GM12878 (cell line): ENCODE data around the gene PCCA. TPM values are rescaled to one million over a fixed set of nuclear protein-coding genes. Genes with fewer than 3 reads are reported as not detected.

Experiments used
- ATAC-seq: fragments of 200-7000 bp; cut with Tn5 transposase; 3 replicates; pipeline ENCODE4 v1.9.1; 2020; ENCODE audit warnings: mild to moderate bottlenecking, moderate library complexity
- BruUV-seq: library from RNA; stranded (reverse); fragments of 400-500 nt; replicated peaks from 2 replicates; lab custom pipeline; 2021; lab: Mats Ljungman, UMichigan
- CTCF ChIA-PET: fragments of 300-600 bp; sonication (Branson Sonifier 250); formaldehyde crosslinking; extraction: SDS; loops from one replicate; lab custom pipeline; 2021; ENCODE audit warnings: inconsistent platforms; lab: Yijun Ruan, JAX
- POLR2A ChIA-PET: fragments of 350-600 bp; formaldehyde crosslinking; extraction: SDS; loops from one replicate; lab custom pipeline; 2021; ENCODE audit warnings: inconsistent platforms; lab: Charles Lee
- RAD21 ChIA-PET: fragments of 300-600 bp; sonication (Branson Sonifier 250); formaldehyde crosslinking; loops from one replicate; lab custom pipeline; 2023; ENCODE audit warnings: antibody characterized with exemption; ENCODE audit not compliant: unreplicated experiment; lab: Charles Lee
- SMC1A ChIA-PET: fragments of 300-600 bp; sonication (Branson Sonifier 250); formaldehyde crosslinking; loops from one replicate; lab custom pipeline; 2023; ENCODE audit not compliant: unreplicated experiment, uncharacterized antibody; lab: Charles Lee
- DNase-seq: peaks from one replicate; pipeline ENCODE4 v3.0.0-alpha.2; 2011; ENCODE audit warnings: low read depth, low spot score
- FAIRE-seq: peaks from 3 replicates; lab custom pipeline; 2011; peaks lifted over from hg19 to GRCh38; lab: Jason Lieb, UNC
- H2AFZ ChIP-seq: 2 replicates; pipeline ENCODE4 v1.6.0; 2011; ENCODE audit warnings: low read depth, low read length, control low read depth; ENCODE audit not compliant: control insufficient read depth
- H3K27ac ChIP-seq: 2 replicates; pipeline ENCODE4 v1.5.1; 2011; ENCODE audit warnings: control low read depth; ENCODE audit not compliant: control insufficient read depth, insufficient read depth
- H3K27me3 ChIP-seq, 2 experiments: replicated peaks in 1 of 2; 2 replicates each; pipeline versions ENCODE4 v1.6.0 to v1.6.1; 2011; ENCODE audit warnings: low read length in 1 of 2; ENCODE audit not compliant: control insufficient read depth in 2 of 2, insufficient read depth in 2 of 2
- H3K36me3 ChIP-seq, 2 experiments: 2 replicates each; pipeline ENCODE4 v1.5.1; 2011; ENCODE audit warnings: low read length in 1 of 2; ENCODE audit not compliant: control insufficient read depth in 2 of 2, insufficient read depth in 2 of 2
- H3K4me1 ChIP-seq: 2 replicates; pipeline ENCODE4 v1.6.1; 2011; ENCODE audit warnings: mild to moderate bottlenecking, low read length, moderate library complexity, mixed read lengths; ENCODE audit not compliant: control insufficient read depth, insufficient read depth
- H3K4me2 ChIP-seq: 2 replicates; pipeline ENCODE4 v1.6.0; 2011; ENCODE audit warnings: control low read depth; ENCODE audit not compliant: control insufficient read depth, insufficient read depth
- H3K4me3 ChIP-seq: fragments of 200-600 bp; sonication (generic); 2 replicates; pipeline ENCODE4 v1.5.1; 2016
- H3K79me2 ChIP-seq: 2 replicates; pipeline ENCODE4 v1.6.0; 2011; ENCODE audit warnings: low read length; ENCODE audit not compliant: control insufficient read depth, insufficient read depth
- H3K9ac ChIP-seq: 2 replicates; pipeline ENCODE4 v1.8.0; 2011; ENCODE audit warnings: low read length, control low read depth, mixed read lengths; ENCODE audit not compliant: control insufficient read depth, insufficient read depth
- H3K9me3 ChIP-seq: replicated peaks from 3 replicates; pipeline ENCODE4 v1.5.1; 2011; ENCODE audit warnings: mild to moderate bottlenecking, low read length; ENCODE audit not compliant: control insufficient read depth, insufficient read depth
- H4K20me1 ChIP-seq: 2 replicates; pipeline ENCODE4 v1.6.0; 2011; ENCODE audit not compliant: control insufficient read depth, insufficient read depth
- BCL11A ChIP-seq: IDR thresholded peaks from 2 replicates; pipeline ENCODE4 v1.6.1; 2011; ENCODE audit warnings: low read depth, low read length
- BCLAF1 ChIP-seq: fragments of 450-650 bp; IDR thresholded peaks from 2 replicates; pipeline ENCODE4 v1.6.1; 2017; ENCODE audit warnings: antibody characterized with exemption, mild to moderate bottlenecking, moderate library complexity
- BMI1 ChIP-seq: fragments of 450-650 bp; IDR thresholded peaks from 2 replicates; pipeline ENCODE4 v1.6.1; 2016; ENCODE audit warnings: mild to moderate bottlenecking, moderate library complexity, borderline replicate concordance
- CEBPB ChIP-seq, 2 experiments: fragments of 150-350 bp in 1 of 2; IDR thresholded peaks; 2 replicates each; pipeline ENCODE4 v1.6.1; 2012 to 2014; ENCODE audit warnings: low read depth in 2 of 2, low read length in 2 of 2, borderline replicate concordance in 1 of 2, inconsistent platforms in 1 of 2
- CREM ChIP-seq: IDR thresholded peaks from 2 replicates; pipeline ENCODE4 v1.6.1; 2014; ENCODE audit warnings: antibody characterized with exemption, low read depth
- ESRRA ChIP-seq: IDR thresholded peaks from 2 replicates; pipeline ENCODE4 v1.6.1; 2012; ENCODE audit warnings: mild to moderate bottlenecking, low read length, improper control_type of control experiment
- KLF5 ChIP-seq: fragments of 450-650 bp; IDR thresholded peaks from 2 replicates; pipeline ENCODE4 v1.6.1; 2014; ENCODE audit warnings: mild to moderate bottlenecking; ENCODE audit not compliant: partially characterized antibody
- POLR2A ChIP-seq: IDR thresholded peaks from 2 replicates; pipeline ENCODE4 v1.6.1; 2011; ENCODE audit warnings: low read depth, mild to moderate bottlenecking, low read length
- POLR2AphosphoS2 ChIP-seq: IDR thresholded peaks from 2 replicates; pipeline ENCODE4 v1.6.1; 2011; ENCODE audit warnings: low read depth, mild to moderate bottlenecking, low read length, improper control_type of control experiment, moderate library complexity
- POU2F2 ChIP-seq: IDR thresholded peaks from 3 replicates; pipeline ENCODE4 v1.6.1; 2011; ENCODE audit warnings: low read depth, mild to moderate bottlenecking, low read length, borderline replicate concordance
- RAD21 ChIP-seq: IDR thresholded peaks from 2 replicates; pipeline ENCODE4 v1.6.1; 2011; ENCODE audit warnings: mild to moderate bottlenecking, low read depth, low read length, moderate library complexity; ENCODE audit not compliant: insufficient read depth
- SP1 ChIP-seq: IDR thresholded peaks from one replicate; pipeline ENCODE4 v1.6.1; 2011; ENCODE audit warnings: low read depth, low read length
- YY1 ChIP-seq: IDR thresholded peaks from 2 replicates; pipeline ENCODE4 v1.6.1; 2011; ENCODE audit warnings: low read depth, mild to moderate bottlenecking, low read length
- ZSCAN29 ChIP-seq: fragments of 450-650 bp; IDR thresholded peaks from 2 replicates; pipeline ENCODE4 v1.6.1; 2017; ENCODE audit warnings: mild to moderate bottlenecking, moderate library complexity
- WGBS: methylation state at CpG from one replicate; pipeline ENCODE4 v1.1.6; 2016; ENCODE audit warnings: low lambda C conversion rate; ENCODE audit not compliant: insufficient replicate concordance, insufficient coverage; ENCODE audit errors: missing lambda C conversion rate; 5-methylcytosine and 5-hydroxymethylcytosine counted together
- in situ Hi-C: fragments of 300-500 bp; cut with MboI; formaldehyde crosslinking; loops from 9 replicates; pipeline ENCODE4 v1.14.3; 2018; ENCODE audit warnings: mixed read lengths
- intact Hi-C: fragments of 100-400 bp; cut with micrococcal nuclease; formaldehyde crosslinking; loops from one replicate; pipeline ENCODE4 v1.14.2; 2022; ENCODE audit not compliant: unreplicated experiment
- polyA plus RNA-seq, 11 experiments: library from polyadenylated mRNA; depleted of rRNA in 4 of 11; unstranded in 6 of 11; stranded (reverse) in 5 of 11; fragments of >200 nt; fragmentation: Nextera tagmentation in 4 of 11; fragmentation: Illumina TruSeq in 1 of 11; extraction: Ambion mirVana in 4 of 11; extraction: Trizol in 1 of 11; gene quantifications; 1 replicate in 1 of 11; 2 replicates in 10 of 11; pipeline versions ENCODE4 v1.2.1 to v1.2.3, GENCODE V29; 2011 to 2016; ENCODE audit warnings: inconsistent platforms in 2 of 11, missing spikeins in 2 of 11, low read depth in 1 of 11
- total RNA-seq, 4 experiments: library from RNA; depleted of rRNA in 3 of 4; stranded (reverse); fragments of >200 nt in 3 of 4; fragmentation: Illumina TruSeq in 1 of 4; extraction: Trizol in 1 of 4; gene quantifications; 2 replicates each; pipeline versions ENCODE4 v1.2.1 to v1.2.3, GENCODE V29; 2013 to 2021
- TF ChIP-seq, protein P1 (sequence below): IDR thresholded peaks from 2 replicates; pipeline ENCODE4 v1.6.1; 2012; ENCODE audit warnings: low read depth, low read length, improper control_type of control experiment
- TF ChIP-seq, protein P2 (sequence below): fragments of 450-650 bp; conservative IDR thresholded peaks from 2 replicates; pipeline ENCODE4 v1.6.1; 2017; ENCODE audit warnings: mild to moderate bottlenecking, moderate library complexity

The PCCA gene
- total and polyA plus RNA-seq, 10 of the 15 experiments (the other 5 are each of a cell fraction or from before 2014, with no cell fraction given), result 5.9 to 18.2 (median 12.4) TPM

DNA sequence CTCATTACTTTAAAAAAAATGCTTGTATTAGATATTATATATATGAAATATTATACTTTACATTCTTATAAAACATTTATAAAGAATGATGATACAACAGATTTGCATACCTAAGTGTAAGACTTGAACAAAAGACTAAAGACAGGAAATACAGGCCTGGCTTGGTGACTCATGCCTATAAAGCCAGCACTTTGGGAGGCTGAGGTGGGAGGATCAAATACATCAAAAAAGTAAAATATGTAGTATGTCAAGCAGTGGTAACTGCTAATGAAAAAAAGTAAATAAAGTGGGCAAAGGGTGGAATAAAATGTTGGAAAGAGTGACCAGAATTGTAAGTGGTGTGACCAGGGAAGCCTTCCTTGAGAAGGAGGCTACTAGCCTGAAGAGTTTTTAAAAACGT lies 366.0 kb downstream of the PCCA start:
- no peaks in the 10 kb centered on the region for H3K27me3 ChIP-seq
- ChIA-PET RAD21 (no interaction called here), CTCF (no interaction called here), SMC1A (no interaction called here), POLR2A (interaction anchor here (0.6 kb wide), 1 partner anchor 145 kb away, joined by 6 read pairs; no protein-coding TSS in a partner anchor)
- ATAC-seq (no peak), FAIRE-seq (no peak), DNase-seq (no peak)
- no peak overlapping the region for H3K9ac ChIP-seq
- WGBS, result 86% methylated on average over 1 of the region's 1 CpG
- H3K4me1 ChIP-seq, result no peaks in the 10 kb centered on the region
- H4K20me1 ChIP-seq, result no peaks in the 10 kb centered on the region
- no peak overlapping the region for H3K27ac ChIP-seq
- peaks cover 2% of the 10 kb centered on the region; the same call in 2 of the 3 replicates for H3K9me3 ChIP-seq
- TF ChIP-seq RAD21 (no peak), BCL11A (no peak), BCLAF1 (no peak), POLR2A (no peak), SP1 (no peak), CREM (no peak), CEBPB (IDR thresholded peaks at IDR 0.05; ENCODE audit: borderline replicate concordance in 1 of 2, low read depth in 2 of 2, low read length in 2 of 2) (no peak), KLF5 (no peak), YY1 (no peak), ZSCAN29 (no peak), POLR2AphosphoS2 (no peak), POU2F2 (no peak), ESRRA (no peak), BMI1 (no peak)
- TF ChIP-seq, protein P1, sequence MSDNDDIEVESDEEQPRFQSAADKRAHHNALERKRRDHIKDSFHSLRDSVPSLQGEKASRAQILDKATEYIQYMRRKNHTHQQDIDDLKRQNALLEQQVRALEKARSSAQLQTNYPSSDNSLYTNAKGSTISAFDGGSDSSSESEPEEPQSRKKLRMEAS, result no peak
- TF ChIP-seq, protein P2, sequence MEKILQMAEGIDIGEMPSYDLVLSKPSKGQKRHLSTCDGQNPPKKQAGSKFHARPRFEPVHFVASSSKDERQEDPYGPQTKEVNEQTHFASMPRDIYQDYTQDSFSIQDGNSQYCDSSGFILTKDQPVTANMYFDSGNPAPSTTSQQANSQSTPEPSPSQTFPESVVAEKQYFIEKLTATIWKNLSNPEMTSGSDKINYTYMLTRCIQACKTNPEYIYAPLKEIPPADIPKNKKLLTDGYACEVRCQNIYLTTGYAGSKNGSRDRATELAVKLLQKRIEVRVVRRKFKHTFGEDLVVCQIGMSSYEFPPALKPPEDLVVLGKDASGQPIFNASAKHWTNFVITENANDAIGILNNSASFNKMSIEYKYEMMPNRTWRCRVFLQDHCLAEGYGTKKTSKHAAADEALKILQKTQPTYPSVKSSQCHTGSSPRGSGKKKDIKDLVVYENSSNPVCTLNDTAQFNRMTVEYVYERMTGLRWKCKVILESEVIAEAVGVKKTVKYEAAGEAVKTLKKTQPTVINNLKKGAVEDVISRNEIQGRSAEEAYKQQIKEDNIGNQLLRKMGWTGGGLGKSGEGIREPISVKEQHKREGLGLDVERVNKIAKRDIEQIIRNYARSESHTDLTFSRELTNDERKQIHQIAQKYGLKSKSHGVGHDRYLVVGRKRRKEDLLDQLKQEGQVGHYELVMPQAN, result no peak
- no peak overlapping the region for H3K4me3 ChIP-seq
- intact Hi-C loops (no loop called here), in situ Hi-C loops (no loop called here)
- no peaks in the 10 kb centered on the region for H3K36me3 ChIP-seq
- H2AFZ ChIP-seq, result no peak overlapping the region
- BruUV-seq, result no TSS peak
- no peak overlapping the region for H3K4me2 ChIP-seq
- no peaks in the 10 kb centered on the region for H3K79me2 ChIP-seq
